H1 (cell line): ENCODE measurements around the gene GAB2. TPM values are rescaled to one million over a fixed set of nuclear protein-coding genes. Genes with fewer than 3 reads are reported as not detected.

Experiments used
- CTCF ChIA-PET: fragments of 300-600 bp; sonication (Branson Sonifier 250); formaldehyde crosslinking; loops from one replicate; lab custom pipeline; 2021; ENCODE audit not compliant: partially characterized antibody; lab: Charles Lee
- POLR2A ChIA-PET: fragments of 300-600 bp; sonication (Branson Sonifier 250); formaldehyde crosslinking; loops from one replicate; lab custom pipeline; 2021; ENCODE audit warnings: inconsistent platforms; ENCODE audit not compliant: partially characterized antibody; lab: Charles Lee
- DNase-seq, 2 experiments: peaks; one replicate each; pipeline versions ENCODE4 v3.0.0 to v3.0.0-alpha.2; 2010 to 2022; ENCODE audit warnings: low spot score in 2 of 2, low read depth in 1 of 2, mixed read lengths in 1 of 2
- FAIRE-seq: peaks from 2 replicates; lab custom pipeline; 2011; peaks lifted over from hg19 to GRCh38; lab: Jason Lieb, UNC
- H2AFZ ChIP-seq: 2 replicates; pipeline ENCODE4 v1.8.1; 2012; ENCODE audit warnings: low read length, inconsistent platforms
- H2AK5ac ChIP-seq: 2 replicates; pipeline ENCODE4 v1.6.1; 2013; ENCODE audit warnings: low read depth, low read length
- H2BK120ac ChIP-seq: replicated peaks from 2 replicates; pipeline ENCODE3; 2013; ENCODE audit warnings: low read depth, low read length, inconsistent platforms
- H2BK12ac ChIP-seq: 2 replicates; pipeline ENCODE4 v1.6.1; 2013; ENCODE audit warnings: low read depth, low read length
- H2BK15ac ChIP-seq: 2 replicates; pipeline ENCODE4 v1.6.1; 2013; ENCODE audit warnings: low read length
- H2BK20ac ChIP-seq: 2 replicates; pipeline ENCODE4 v1.6.1; 2013; ENCODE audit warnings: low read length
- H2BK5ac ChIP-seq: 2 replicates; pipeline ENCODE4 v1.6.1; 2013; ENCODE audit warnings: low read depth, low read length
- H3K14ac ChIP-seq: 2 replicates; pipeline ENCODE4 v1.6.1; 2013; ENCODE audit warnings: inconsistent platforms; ENCODE audit not compliant: insufficient read length
- H3K18ac ChIP-seq: 2 replicates; pipeline ENCODE4 v1.6.1; 2013; ENCODE audit warnings: low read length; ENCODE audit errors: extremely low read depth
- H3K23ac ChIP-seq: 2 replicates; pipeline ENCODE4 v1.6.1; 2013; ENCODE audit warnings: inconsistent platforms; ENCODE audit not compliant: insufficient read length
- H3K23me2 ChIP-seq: 2 replicates; pipeline ENCODE4 v1.6.1; 2013; ENCODE audit warnings: low read depth, low read length
- H3K27ac ChIP-seq: 2 replicates; pipeline ENCODE4 v1.6.1; 2011; ENCODE audit warnings: low read depth, low read length, inconsistent platforms
- H3K27me3 ChIP-seq, 4 experiments: replicated peaks in 1 of 4; 1 replicate in 1 of 4; 2 replicates in 3 of 4; pipeline versions ENCODE4 v1.6.1 to v1.8.1; 2011 to 2013; ENCODE audit warnings: low read length in 3 of 4, mild to moderate bottlenecking in 3 of 4, inconsistent platforms in 2 of 4, mixed read lengths in 2 of 4, moderate library complexity in 1 of 4; ENCODE audit not compliant: control insufficient read depth in 3 of 4, insufficient read depth in 3 of 4; ENCODE audit errors: extremely low read depth in 1 of 4
- H3K36me3 ChIP-seq, 4 experiments: 2 replicates each; pipeline versions ENCODE4 v1.6.1 to v1.8.1; 2011 to 2013; ENCODE audit warnings: mild to moderate bottlenecking in 4 of 4, low read length in 3 of 4, moderate library complexity in 2 of 4, control low read depth in 1 of 4, inconsistent platforms in 1 of 4; ENCODE audit not compliant: insufficient read depth in 4 of 4, control insufficient read depth in 2 of 4
- H3K4ac ChIP-seq: replicated peaks from 2 replicates; pipeline ENCODE3; 2013; ENCODE audit warnings: low read length, low read depth, mixed read lengths, inconsistent platforms; ENCODE audit not compliant: insufficient read length
- H3K4me1 ChIP-seq, 4 experiments: replicated peaks in 1 of 4; 1 replicate in 1 of 4; 2 replicates in 3 of 4; pipeline versions ENCODE4 v1.6.1 to v1.8.1; 2011 to 2013; ENCODE audit warnings: low read length in 3 of 4, inconsistent platforms in 2 of 4, mixed read lengths in 1 of 4; ENCODE audit not compliant: insufficient read depth in 4 of 4, control insufficient read depth in 3 of 4
- H3K4me2 ChIP-seq, 2 experiments: 2 replicates each; pipeline versions ENCODE4 v1.6.1 to v1.8.1; 2011 to 2013; ENCODE audit warnings: low read depth in 2 of 2, low read length in 2 of 2, control low read depth in 1 of 2, inconsistent platforms in 1 of 2, mild to moderate bottlenecking in 1 of 2; ENCODE audit not compliant: insufficient read depth in 1 of 2
- H3K4me3 ChIP-seq, 4 experiments: fragments of 200-600, 300-600 bp in 1 of 4; sonication (generic), shearing (Covaris generic), sonication (Bioruptor Twin) in 1 of 4; 2 replicates each; pipeline versions ENCODE4 v1.5.1 to v1.8.1; 2011 to 2016; ENCODE audit warnings: low read length in 4 of 4, low read depth in 3 of 4, control low read depth in 2 of 4, inconsistent platforms in 2 of 4, mild to moderate bottlenecking in 2 of 4, mixed read lengths in 1 of 4, moderate library complexity in 1 of 4; ENCODE audit not compliant: insufficient read depth in 2 of 4; ENCODE audit errors: extremely low read depth in 1 of 4
- H3K56ac ChIP-seq: replicated peaks from 2 replicates; pipeline ENCODE3; 2013; ENCODE audit warnings: low read depth, mild to moderate bottlenecking, mixed read lengths, low read length, inconsistent platforms; ENCODE audit not compliant: insufficient read length
- H3K79me1 ChIP-seq: 2 replicates; pipeline ENCODE4 v1.6.1; 2013; ENCODE audit warnings: low read depth, low read length, control low read depth
- H3K79me2 ChIP-seq, 2 experiments: 2 replicates each; pipeline versions ENCODE4 v1.6.1 to v1.8.1; 2012 to 2013; ENCODE audit warnings: low read length in 2 of 2, mild to moderate bottlenecking in 2 of 2, inconsistent platforms in 1 of 2; ENCODE audit not compliant: insufficient read depth in 2 of 2, control insufficient read depth in 1 of 2
- H3K9ac ChIP-seq, 4 experiments: replicated peaks in 1 of 4; 1 replicate in 1 of 4; 2 replicates in 3 of 4; pipeline versions ENCODE4 v1.6.1 to v1.8.1; 2011 to 2013; ENCODE audit warnings: low read depth in 3 of 4, low read length in 3 of 4, control low read depth in 2 of 4, mild to moderate bottlenecking in 2 of 4, moderate library complexity in 2 of 4, inconsistent platforms in 1 of 4; ENCODE audit errors: extremely low read depth in 1 of 4
- H3K9me3 ChIP-seq, 2 experiments: 2 replicates each; pipeline versions ENCODE4 v1.6.1 to v1.8.1; 2012 to 2013; ENCODE audit warnings: mild to moderate bottlenecking in 2 of 2, moderate library complexity in 2 of 2, control low read depth in 1 of 2, inconsistent platforms in 1 of 2, low read depth in 1 of 2, low read length in 1 of 2, mixed read lengths in 1 of 2; ENCODE audit not compliant: insufficient read depth in 2 of 2
- H4K20me1 ChIP-seq, 2 experiments: replicated peaks in 1 of 2; 2 replicates each; pipeline versions ENCODE3 to v1.8.1; 2011 to 2013; ENCODE audit warnings: inconsistent platforms in 2 of 2, low read length in 2 of 2, mild to moderate bottlenecking in 1 of 2; ENCODE audit not compliant: insufficient read depth in 2 of 2, control insufficient read depth in 1 of 2
- H4K5ac ChIP-seq: 2 replicates; pipeline ENCODE4 v1.6.1; 2013; ENCODE audit warnings: low read length, low read depth, mixed read lengths, inconsistent platforms; ENCODE audit not compliant: insufficient read length
- H4K8ac ChIP-seq: 2 replicates; pipeline ENCODE4 v1.8.0; 2013; ENCODE audit warnings: mild to moderate bottlenecking, moderate library complexity, low read length, inconsistent platforms; ENCODE audit not compliant: insufficient read depth; ENCODE audit errors: extremely low read depth
- H4K91ac ChIP-seq: replicated peaks from 2 replicates; pipeline ENCODE3; 2013; ENCODE audit warnings: low read length, mixed read lengths, inconsistent platforms; ENCODE audit not compliant: insufficient read length
- CEBPB ChIP-seq: IDR thresholded peaks from 2 replicates; pipeline ENCODE4 v1.6.1; 2012; ENCODE audit warnings: low read depth, low read length
- CHD2 ChIP-seq: IDR thresholded peaks from 2 replicates; pipeline ENCODE4 v1.6.1; 2012; ENCODE audit warnings: low read length, improper control_type of control experiment
- EGR1 ChIP-seq: IDR thresholded peaks from 2 replicates; pipeline ENCODE4 v1.6.1; 2011; ENCODE audit warnings: low read depth, low read length, borderline replicate concordance
- JUN ChIP-seq: IDR thresholded peaks from 2 replicates; pipeline ENCODE4 v1.6.1; 2011; ENCODE audit warnings: low read depth, mild to moderate bottlenecking, improper control_type of control experiment, low read length
- NRF1 ChIP-seq: IDR thresholded peaks from 2 replicates; pipeline ENCODE4 v1.6.1; 2011; ENCODE audit warnings: mild to moderate bottlenecking, low read depth, low read length, improper control_type of control experiment
- PHF8 ChIP-seq: fragments of 200-600 bp; sonication (generic); conservative IDR thresholded peaks from 2 replicates; pipeline ENCODE4 v1.7.1; 2012; ENCODE audit warnings: low read depth, mild to moderate bottlenecking, inconsistent platforms, low read length, moderate library complexity
- POLR2A ChIP-seq, 2 experiments: IDR thresholded peaks; 1 replicate in 1 of 2; 2 replicates in 1 of 2; pipeline ENCODE4 v1.6.1; 2011; ENCODE audit warnings: low read depth in 2 of 2, low read length in 2 of 2, mild to moderate bottlenecking in 2 of 2; ENCODE audit errors: control extremely low read depth in 1 of 2
- POU5F1 ChIP-seq: IDR thresholded peaks from 2 replicates; pipeline ENCODE4 v1.6.1; 2011; ENCODE audit warnings: low read depth, mild to moderate bottlenecking, low read length, moderate library complexity
- RFX5 ChIP-seq: IDR thresholded peaks from 2 replicates; pipeline ENCODE4 v1.6.1; 2011; ENCODE audit warnings: low read depth, low read length, improper control_type of control experiment, borderline replicate concordance
- RNF2 ChIP-seq: fragments of 200-900, 300-1000 bp; sonication (generic); IDR thresholded peaks from 2 replicates; pipeline ENCODE4 v1.7.1; 2016; ENCODE audit warnings: borderline replicate concordance, low read depth, mild to moderate bottlenecking, antibody characterized with exemption, low read length; ENCODE audit not compliant: poor library complexity, severe bottlenecking; ENCODE audit errors: missing control alignments
- RXRA ChIP-seq: IDR thresholded peaks from 2 replicates; pipeline ENCODE4 v1.6.1; 2011; ENCODE audit warnings: low read depth, mild to moderate bottlenecking, low read length, moderate library complexity; ENCODE audit not compliant: insufficient read depth
- SUZ12 ChIP-seq: fragments of 200-600 bp; sonication (generic); IDR thresholded peaks from 2 replicates; pipeline ENCODE4 v1.6.1; 2012; ENCODE audit warnings: mild to moderate bottlenecking, inconsistent platforms, low read length, moderate library complexity, mixed read lengths
- TAF7 ChIP-seq: optimal IDR thresholded peaks from 2 replicates; pipeline ENCODE3; 2011; ENCODE audit warnings: low read depth, mild to moderate bottlenecking, inconsistent platforms, low read length, moderate library complexity, borderline replicate concordance
- TBP ChIP-seq: IDR thresholded peaks from 2 replicates; pipeline ENCODE4 v1.6.1; 2011; ENCODE audit warnings: low read depth, low read length, improper control_type of control experiment
- TEAD4 ChIP-seq: IDR thresholded peaks from 2 replicates; pipeline ENCODE4 v1.6.1; 2012; ENCODE audit warnings: low read depth, low read length, inconsistent platforms, mixed read lengths
- WGBS, 2 experiments: shearing (Covaris generic) in 1 of 2; methylation state at CpG; one replicate each; pipeline versions ENCODE4 v1.1.6 to v1.1.7; 2013 to 2015; ENCODE audit warnings: low lambda C conversion rate in 2 of 2, mixed read lengths in 2 of 2, inconsistent platforms in 1 of 2, low coverage in 1 of 2, missing lambda C conversion rate in 1 of 2; ENCODE audit not compliant: insufficient replicate concordance in 2 of 2, insufficient coverage in 1 of 2, insufficient read length in 1 of 2; ENCODE audit errors: extremely low coverage in 1 of 2, missing lambda C conversion rate in 1 of 2; 5-methylcytosine and 5-hydroxymethylcytosine counted together
- polyA plus RNA-seq, 7 experiments: library from polyadenylated mRNA; depleted of rRNA in 3 of 7; stranded (reverse) in 5 of 7; unstranded in 2 of 7; fragments of >200 nt in 5 of 7; fragments of 200-250 nt in 2 of 7; gene quantifications; 1 replicate in 5 of 7; 2 replicates in 1 of 7; 4 replicates in 1 of 7; pipeline versions ENCODE4 v1.2.1 to v1.2.3, GENCODE V29; 2011 to 2013; ENCODE audit warnings: missing spikeins in 2 of 7, mixed read lengths in 2 of 7
- total RNA-seq: library from RNA; stranded (reverse); fragmentation: NEBNext Ultra II Directional; extraction: Animal tissue kit (Norgen Biotek cat#: 25700); gene quantifications from 2 replicates; pipeline ENCODE4 v1.2.1, GENCODE V29; 2021

The GAB2 gene
- total and polyA plus RNA-seq, 2 of the 8 experiments (the other 6 are each of a cell fraction or from before 2014, with no cell fraction given) = 6.3 to 14.0 TPM

- H4K5ac ChIP-seq = no peak overlapping the region
- H3K79me2 ChIP-seq = no peaks in the 10 kb centered on the region
- H3K27ac ChIP-seq = no peak overlapping the region
- H3K4me1 ChIP-seq = peaks cover 0 to 14% (median 10%) of the 10 kb centered on the region in 4 experiments; a peak in 3 of 7 replicates
- no peak overlapping the region for H3K23ac ChIP-seq
- H2BK15ac ChIP-seq = no peak overlapping the region
- H2BK5ac ChIP-seq = no peak overlapping the region
- H2BK20ac ChIP-seq = no peak overlapping the region
- no peak for DNase-seq
- H2BK12ac ChIP-seq = no peak overlapping the region
- H3K36me3 ChIP-seq = no peaks in the 10 kb centered on the region
- H4K8ac ChIP-seq = no peak overlapping the region
- H3K14ac ChIP-seq = no peak overlapping the region
- H3K79me1 ChIP-seq = no peaks in the 10 kb centered on the region
- H3K9me3 ChIP-seq = no peaks in the 10 kb centered on the region
- ChIA-PET CTCF (no interaction called here), POLR2A (no interaction called here)
- no peaks in the 10 kb centered on the region for H3K27me3 ChIP-seq
- no peak overlapping the region for H3K4me3 ChIP-seq
- WGBS, 2 experiments = 92% methylated on average over 2 of the region's 2 CpGs; no CpG with 5 or more reads in 1 of the 2 experiments
- H3K9ac ChIP-seq = no peak overlapping the region
- H4K91ac ChIP-seq = no peak overlapping the region
- no peaks in the 10 kb centered on the region for H4K20me1 ChIP-seq
- no peak overlapping the region for H2AK5ac ChIP-seq
- no peak overlapping the region for H3K4ac ChIP-seq
- no peak for FAIRE-seq
- H3K4me2 ChIP-seq = no peak overlapping the region
- no peak overlapping the region for H2BK120ac ChIP-seq
- no peaks in the 10 kb centered on the region for H3K23me2 ChIP-seq
- H3K18ac ChIP-seq = no peak overlapping the region
- H2AFZ ChIP-seq = no peak overlapping the region
- H3K56ac ChIP-seq = no peak overlapping the region
- TF ChIP-seq JUN (no peak), POU5F1 (no peak), TBP (no peak), RNF2 (no peak), EGR1 (no peak), NRF1 (no peak), RFX5 (no peak), SUZ12 (no peak), TAF7 (no peak), CHD2 (no peak), TEAD4 (no peak), POLR2A (IDR thresholded peaks at IDR 0.05; ENCODE audit: control extremely low read depth in 1 of 2, low read depth in 2 of 2, low read length in 2 of 2) (no peak), RXRA (no peak), CEBPB (no peak), PHF8 (no peak)
Measured at GRCh38 chr11:78361228-78361627, 56.4 kb downstream of the GAB2 start.
